Cerebellar nuclear complex (tissue), 1 donor: ENCODE measurements around the gene EXD3.
A peak's percentile ranks its signal among the peaks of the same experiment; 100 is the strongest.
"Not testable (repeated sequence)": the region's sequence is repeated elsewhere in the genome, so short reads cannot be mapped to it uniquely, and the experiment has no call there.

ENCODE experiments used
- DNase-seq, 2 experiments: peaks; one replicate each; lab custom pipeline; 2025; lab: John Stamatoyannopoulos, UW

EXD3 gene

GRCh38 chr9:137459152-137459600 lies 36.2 kb upstream of the EXD3 start, which contains the start of gene NSMF:
NSMF (minus strand) TSS chr9:137459334; CDS start chr9:137459102, 232 bp downstream.
- DNase-seq, result peak in 1 of 2 experiments; percentile 6

GRCh38 chr9:137458194-137459151 lies 35.5 kb upstream of the EXD3 start:
- no peak for DNase-seq

GRCh38 chr9:137457406-137458193 lies 34.6 kb upstream of the EXD3 start:
- no peak for DNase-seq

- DNase-seq, result no peak
Observed at GRCh38 chr9:137456864-137457405, 34.0 kb upstream of the EXD3 start.

GRCh38 chr9:137456061-137456863 lies 33.3 kb upstream of the EXD3 start:
- DNase-seq, result no peak

- no peak for DNase-seq
Observed at GRCh38 chr9:137455359-137455991, 32.5 kb upstream of the EXD3 start.

GRCh38 chr9:137454597-137455358 lies 31.8 kb upstream of the EXD3 start:
- DNase-seq, result no peak

- no peak for DNase-seq
Observed at GRCh38 chr9:137454145-137454596, 31.2 kb upstream of the EXD3 start.

- no peak for DNase-seq
Observed at GRCh38 chr9:137453643-137454081, 30.7 kb upstream of the EXD3 start.

GRCh38 chr9:137452761-137453642 lies 30.0 kb upstream of the EXD3 start:
- DNase-seq, result no peak

- no peak for DNase-seq
Observed at GRCh38 chr9:137452006-137452760, 29.2 kb upstream of the EXD3 start.

- not testable (repeated sequence) for DNase-seq
Observed at GRCh38 chr9:137451264-137452005, 28.5 kb upstream of the EXD3 start.

GRCh38 chr9:137450539-137451222 lies 27.7 kb upstream of the EXD3 start:
- not testable (repeated sequence) for DNase-seq

GRCh38 chr9:137449931-137450538 lies 27.1 kb upstream of the EXD3 start:
- no peak for DNase-seq

- no peak for DNase-seq
Observed at GRCh38 chr9:137449081-137449844, 26.3 kb upstream of the EXD3 start.

- no peak for DNase-seq
Observed at GRCh38 chr9:137448602-137448962, 25.6 kb upstream of the EXD3 start.
